SK-N-SH (cell line): Measurements from ENCODE around the gene RAD1. TPM values are rescaled to one million over a fixed set of nuclear protein-coding genes. Genes with fewer than 3 reads are reported as not detected.

Source experiments
- CTCF ChIA-PET: fragments of 300-600, 350-600 bp; formaldehyde crosslinking; extraction: SDS; loops from one replicate; lab custom pipeline; 2021; lab: Yijun Ruan, JAX
- POLR2A ChIA-PET: fragments of 350-600 bp; sonication (Branson Sonifier 250); formaldehyde crosslinking; extraction: SDS; loops from one replicate; lab custom pipeline; 2020; ENCODE audit warnings: antibody characterized with exemption, inconsistent platforms; lab: Yijun Ruan, JAX
- DNase-seq: peaks from one replicate; pipeline ENCODE4 v3.0.0; 2012
- H2AFZ ChIP-seq: fragments of 200-600 bp; sonication (generic); 2 replicates; pipeline ENCODE4 v1.8.1; 2016; ENCODE audit warnings: antibody characterized with exemption, mild to moderate bottlenecking, low read depth
- H3F3A ChIP-seq: fragments of 200-600 bp; sonication (generic); replicated peaks from 2 replicates; pipeline ENCODE3; 2016; ENCODE audit warnings: antibody characterized with exemption, mild to moderate bottlenecking; ENCODE audit not compliant: insufficient read depth
- H3K27ac ChIP-seq, 2 experiments: fragments of 200-500 bp in 1 of 2; fragments of 200-600 bp in 1 of 2; sonication (Bioruptor generic) in 1 of 2; sonication (generic), shearing (Covaris generic) in 1 of 2; 2 replicates each; pipeline versions ENCODE4 v1.5.1 to v1.6.1; 2014 to 2016; ENCODE audit warnings: low read depth in 2 of 2, inconsistent platforms in 1 of 2, low read length in 1 of 2, mild to moderate bottlenecking in 1 of 2, mixed read lengths in 1 of 2
- H3K27me3 ChIP-seq: fragments of 200-600 bp; sonication (generic), shearing (Covaris generic); 2 replicates; pipeline ENCODE4 v1.6.1; 2016; ENCODE audit warnings: mixed run types; ENCODE audit not compliant: insufficient read depth
- H3K36me3 ChIP-seq, 2 experiments: fragments of 200-500 bp in 1 of 2; fragments of 200-600 bp in 1 of 2; sonication (Bioruptor generic) in 1 of 2; sonication (generic) in 1 of 2; replicated peaks in 1 of 2; 2 replicates each; pipeline versions ENCODE3 to v1.5.1; 2014 to 2016; ENCODE audit warnings: low read length in 1 of 2, mild to moderate bottlenecking in 1 of 2; ENCODE audit not compliant: insufficient read depth in 2 of 2, control insufficient read depth in 1 of 2
- H3K4me1 ChIP-seq, 2 experiments: fragments of 200-500 bp in 1 of 2; fragments of 200-600 bp in 1 of 2; sonication (Bioruptor generic) in 1 of 2; sonication (generic), shearing (Covaris generic) in 1 of 2; 2 replicates each; pipeline versions ENCODE4 v1.5.1 to v1.6.1; 2014 to 2016; ENCODE audit warnings: low read depth in 1 of 2, low read length in 1 of 2, mixed run types in 1 of 2; ENCODE audit not compliant: insufficient read depth in 2 of 2, control insufficient read depth in 1 of 2
- H3K4me2 ChIP-seq: fragments of 200-600 bp; sonication (generic), shearing (Covaris generic); 2 replicates; pipeline ENCODE4 v1.6.1; 2017; ENCODE audit warnings: mixed run types
- H3K4me3 ChIP-seq, 2 experiments: fragments of 200-500 bp in 1 of 2; fragments of 200-600 bp in 1 of 2; sonication (Bioruptor generic) in 1 of 2; sonication (generic), shearing (Covaris generic) in 1 of 2; 2 replicates each; pipeline versions ENCODE4 v1.5.1 to v1.8.1; 2014 to 2016; ENCODE audit warnings: low read depth in 2 of 2, inconsistent platforms in 1 of 2, low read length in 1 of 2, mild to moderate bottlenecking in 1 of 2, mixed read lengths in 1 of 2, moderate library complexity in 1 of 2
- H3K79me2 ChIP-seq: fragments of 200-600 bp; sonication (generic); 2 replicates; pipeline ENCODE4 v1.8.1; 2017; ENCODE audit warnings: mild to moderate bottlenecking; ENCODE audit not compliant: insufficient read depth
- H3K9ac ChIP-seq: fragments of 200-600 bp; sonication (generic); 2 replicates; pipeline ENCODE4 v1.6.1; 2017; ENCODE audit warnings: mixed run types
- H3K9me2 ChIP-seq: fragments of 200-600 bp; sonication (generic); 2 replicates; pipeline ENCODE4 v1.6.1; 2017; ENCODE audit warnings: mixed run types
- H3K9me3 ChIP-seq: fragments of 200-600 bp; sonication (generic); 2 replicates; pipeline ENCODE4 v1.6.1; 2017; ENCODE audit warnings: mixed run types, mild to moderate bottlenecking, moderate library complexity
- H4K20me1 ChIP-seq: fragments of 200-600 bp; sonication (generic); 2 replicates; pipeline ENCODE4 v1.6.1; 2017; ENCODE audit warnings: mild to moderate bottlenecking, mixed run types; ENCODE audit not compliant: insufficient read depth
- CHD2 ChIP-seq: fragments of 150-350 bp; IDR thresholded peaks from 2 replicates; pipeline ENCODE4 v1.6.1; 2018; ENCODE audit warnings: low read length; ENCODE audit not compliant: partially characterized antibody
- EZH2phosphoT487 ChIP-seq: fragments of 200-600 bp; sonication (generic); IDR thresholded peaks from 2 replicates; pipeline ENCODE4 v1.6.1; 2017; ENCODE audit warnings: low read depth, mixed run types, mild to moderate bottlenecking, antibody characterized with exemption, moderate library complexity, borderline replicate concordance
- FOSL2 ChIP-seq: IDR thresholded peaks from 2 replicates; pipeline ENCODE4 v1.4.0; 2012; ENCODE audit warnings: low read depth, mild to moderate bottlenecking, moderate library complexity, borderline replicate concordance
- FOXM1 ChIP-seq: IDR thresholded peaks from 2 replicates; pipeline ENCODE4 v1.4.0; 2012; ENCODE audit warnings: low read depth, mild to moderate bottlenecking
- GABPA ChIP-seq: IDR thresholded peaks from 2 replicates; pipeline ENCODE4 v1.4.0; 2012; ENCODE audit warnings: low read depth, mild to moderate bottlenecking
- GATA2 ChIP-seq: sonication (generic); formaldehyde crosslinking; IDR thresholded peaks from 2 replicates; pipeline ENCODE4 v1.5.0; 2020; ENCODE audit warnings: mild to moderate bottlenecking, missing genetic modification reagents
- JUND ChIP-seq: IDR thresholded peaks from 2 replicates; pipeline ENCODE4 v1.4.0; 2012
- MXI1 ChIP-seq: IDR thresholded peaks from 2 replicates; pipeline ENCODE4 v1.6.1; 2012; ENCODE audit warnings: mild to moderate bottlenecking, low read depth, low read length, improper control_type of control experiment
- NRF1 ChIP-seq: IDR thresholded peaks from 2 replicates; pipeline ENCODE4 v1.6.1; 2012; ENCODE audit warnings: low read depth, mild to moderate bottlenecking, low read length
- RFX5 ChIP-seq: IDR thresholded peaks from 2 replicates; pipeline ENCODE4 v1.6.1; 2012; ENCODE audit warnings: mild to moderate bottlenecking, improper control_type of control experiment, low read length
- RXRA ChIP-seq: IDR thresholded peaks from 2 replicates; pipeline ENCODE4 v1.4.0; 2012; ENCODE audit warnings: low read depth, mild to moderate bottlenecking, borderline replicate concordance
- SIN3A ChIP-seq: IDR thresholded peaks from 2 replicates; pipeline ENCODE4 v1.6.1; 2012; ENCODE audit warnings: low read depth, mild to moderate bottlenecking, low read length, moderate library complexity, borderline replicate concordance
- SMC3 ChIP-seq: IDR thresholded peaks from 2 replicates; pipeline ENCODE4 v1.6.1; 2012; ENCODE audit warnings: low read depth, low read length, improper control_type of control experiment
- TAF1 ChIP-seq: IDR thresholded peaks from 2 replicates; pipeline ENCODE4 v1.6.1; 2012; ENCODE audit warnings: low read depth, mild to moderate bottlenecking, low read length, moderate library complexity, borderline replicate concordance
- TEAD4 ChIP-seq: IDR thresholded peaks from 2 replicates; pipeline ENCODE4 v1.4.0; 2012; ENCODE audit warnings: mild to moderate bottlenecking, borderline replicate concordance; ENCODE audit not compliant: insufficient read depth
- USF1 ChIP-seq: IDR thresholded peaks from 2 replicates; pipeline ENCODE4 v1.4.0; 2012; ENCODE audit warnings: low read depth, borderline replicate concordance
- WGBS: methylation state at CpG from one replicate; pipeline ENCODE4 v1.1.6; 2017; ENCODE audit warnings: low lambda C conversion rate; 5-methylcytosine and 5-hydroxymethylcytosine counted together
- polyA plus RNA-seq, 3 experiments: library from polyadenylated mRNA; depleted of rRNA; stranded (reverse); fragments of >200 nt; gene quantifications; 2 replicates each; pipeline ENCODE4 v1.2.3, GENCODE V29; 2012
- TF ChIP-seq, protein P1 (sequence below): fragments of 150-350 bp; IDR thresholded peaks from 2 replicates; pipeline ENCODE4 v1.6.1; 2017; ENCODE audit warnings: antibody characterized with exemption, low read length, low read depth, borderline replicate concordance
- TF ChIP-seq, protein P2 (sequence below): IDR thresholded peaks from 2 replicates; pipeline ENCODE4; 2012

Gene RAD1
- polyA plus RNA-seq, 1 of the 3 experiments (the other 2 are of a cell fraction) = 21.2 TPM

DNA sequence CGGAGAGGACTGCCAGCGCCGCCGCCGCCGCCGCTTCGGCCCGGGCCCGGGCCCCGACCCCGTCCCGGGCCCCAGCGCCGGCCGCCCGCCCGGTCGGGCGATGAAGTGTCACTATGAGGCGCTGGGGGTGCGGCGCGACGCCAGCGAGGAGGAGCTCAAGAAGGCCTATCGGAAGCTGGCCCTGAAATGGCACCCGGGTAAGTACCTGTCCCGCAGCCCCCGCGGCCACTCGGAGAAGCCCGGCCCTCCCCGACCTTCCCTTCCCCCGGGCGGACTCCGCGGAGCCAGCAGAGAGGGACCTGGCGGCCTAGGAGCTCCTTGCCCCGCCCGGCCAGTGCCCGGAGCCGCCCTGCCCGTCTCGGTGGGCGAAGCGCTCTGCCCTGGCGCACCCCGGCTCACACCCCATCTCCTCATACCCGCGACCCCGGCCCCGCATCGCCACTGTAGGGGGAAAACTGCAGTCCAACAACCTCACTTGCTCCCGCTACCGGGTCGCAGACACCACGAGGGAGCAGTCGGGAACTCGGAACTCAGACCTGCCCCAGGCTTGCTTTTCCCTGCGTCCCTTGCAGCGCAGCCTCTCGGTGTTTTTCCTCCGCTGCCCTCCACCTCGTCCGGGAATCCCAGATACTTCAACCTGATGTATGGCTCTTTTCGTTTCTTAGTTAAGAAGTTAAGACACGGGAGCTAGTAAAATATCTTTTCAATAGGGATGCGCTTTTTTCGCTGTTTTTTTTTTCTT is 14.6 kb upstream of the RAD1 start (continued):
- TF ChIP-seq TEAD4 (no peak), FOXM1 (no peak), RXRA (no peak), NRF1 (no peak), GATA2 (CRISPR knock-in tag) (no peak), JUND (no peak), SMC3 (no peak), EZH2phosphoT487 (no peak), USF1 (no peak), TAF1 (no peak), RFX5 (no peak), FOSL2 (no peak), GABPA (no peak)

DNA sequence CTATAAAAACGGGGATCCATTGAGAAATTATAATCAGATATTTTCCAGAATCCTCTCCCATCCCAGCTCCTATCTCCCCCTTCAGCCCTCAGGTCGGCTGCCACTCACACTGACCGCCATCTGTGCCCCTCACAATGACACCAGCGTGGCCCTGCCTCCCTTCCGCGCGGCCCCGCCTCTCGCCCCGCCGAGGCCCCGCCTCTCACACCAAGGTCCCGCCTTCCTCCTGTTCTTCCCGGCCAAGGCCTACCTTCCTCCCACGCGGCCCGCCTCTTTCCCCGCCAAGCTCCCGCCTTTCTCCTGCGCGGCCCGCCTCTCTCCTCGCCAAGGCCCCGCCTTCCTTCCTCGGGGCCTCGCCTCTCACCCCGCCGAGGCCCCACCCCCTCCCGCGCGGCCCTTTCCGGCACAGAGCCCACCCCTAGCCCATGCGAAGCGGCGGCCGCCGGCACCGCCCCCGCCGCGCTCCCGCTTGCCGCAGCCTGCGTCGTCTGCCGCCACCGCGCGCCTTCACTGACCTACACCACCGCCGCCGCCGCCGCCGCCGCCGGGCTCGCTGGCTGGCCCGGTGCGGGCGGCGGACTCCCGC is 13.9 kb upstream of the RAD1 start, which contains the start of gene DNAJC21:
TSS of gene DNAJC21 (plus strand) at position 426 of the 586 bp plus-strand sequence. CDS start 261 bp downstream, outside the sequence.
- Histone ChIP-seq H3K27me3 (no peaks in the 10 kb centered on the region), H3K4me1 (peaks cover 3 to 9% of the 10 kb centered on the region in 2 experiments; a peak in 3 of 4 replicates), H3K9ac (peak within 1 kb of the TSS; percentile 72), H4K20me1 (no peaks in the 10 kb centered on the region), H3K27ac (peak within 1 kb of the TSS; percentile 81 to 86), H3F3A (peaks cover 29% of the 10 kb centered on the region), H3K36me3 (peaks cover 29 to 35% of the 10 kb centered on the region in 2 experiments), H3K9me2 (no peaks in the 10 kb centered on the region), H3K79me2 (peaks cover 49% of the 10 kb centered on the region), H3K9me3 (no peaks in the 10 kb centered on the region), H3K4me3 (peak within 1 kb of the TSS; percentile 93 to 94), H2AFZ (peak within 1 kb of the TSS; percentile 92), H3K4me2 (peak within 1 kb of the TSS; percentile 68)
- DNase-seq = peak; percentile 98
- CTCF ChIA-PET = interaction anchor here (0.6 to 1.0 kb wide), 5 partner anchors 9 to 443 kb away, joined by 3 to 6 read pairs (median 3); no protein-coding TSS in a partner anchor
- TF ChIP-seq, protein P1, sequence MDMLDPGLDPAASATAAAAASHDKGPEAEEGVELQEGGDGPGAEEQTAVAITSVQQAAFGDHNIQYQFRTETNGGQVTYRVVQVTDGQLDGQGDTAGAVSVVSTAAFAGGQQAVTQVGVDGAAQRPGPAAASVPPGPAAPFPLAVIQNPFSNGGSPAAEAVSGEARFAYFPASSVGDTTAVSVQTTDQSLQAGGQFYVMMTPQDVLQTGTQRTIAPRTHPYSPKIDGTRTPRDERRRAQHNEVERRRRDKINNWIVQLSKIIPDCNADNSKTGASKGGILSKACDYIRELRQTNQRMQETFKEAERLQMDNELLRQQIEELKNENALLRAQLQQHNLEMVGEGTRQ = no peak
- TF ChIP-seq SIN3A (peak; percentile 66; the same call in 1 of the 2 replicates), CHD2 (no peak), FOXM1 (no peak), TAF1 (no peak), MXI1 (peak; percentile 57; the same call in 1 of the 2 replicates)
- TF ChIP-seq, protein P2, sequence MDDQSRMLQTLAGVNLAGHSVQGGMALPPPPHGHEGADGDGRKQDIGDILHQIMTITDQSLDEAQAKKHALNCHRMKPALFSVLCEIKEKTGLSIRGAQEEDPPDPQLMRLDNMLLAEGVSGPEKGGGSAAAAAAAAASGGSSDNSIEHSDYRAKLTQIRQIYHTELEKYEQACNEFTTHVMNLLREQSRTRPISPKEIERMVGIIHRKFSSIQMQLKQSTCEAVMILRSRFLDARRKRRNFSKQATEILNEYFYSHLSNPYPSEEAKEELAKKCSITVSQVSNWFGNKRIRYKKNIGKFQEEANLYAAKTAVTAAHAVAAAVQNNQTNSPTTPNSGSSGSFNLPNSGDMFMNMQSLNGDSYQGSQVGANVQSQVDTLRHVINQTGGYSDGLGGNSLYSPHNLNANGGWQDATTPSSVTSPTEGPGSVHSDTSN = peak; percentile 91
- POLR2A ChIA-PET = interaction anchor here (0.7 to 2.4 kb wide), 6 partner anchors 9 to 1488 kb away, joined by 3 to 32 read pairs (median 4); partner anchors contain the start of genes BRIX1, RAD1 and TARS1
- 1% methylated on average over 36 of the region's 63 CpGs for WGBS
